Right lobe of liver (tissue), 6 donors: ENCODE data around the gene WIPF2. TPM values are rescaled to one million over a fixed set of nuclear protein-coding genes. Genes with fewer than 3 reads are reported as not detected.
"Not testable (repeated sequence)": the region's sequence is repeated elsewhere in the genome, so short reads cannot be mapped to it uniquely, and the experiment has no call there.

Source experiments
- ATAC-seq, 4 donors: fragments of 200-7000 bp; cut with Tn5 transposase; one replicate each; pipeline ENCODE4 v1.9.1; 2020; ENCODE audit warnings: mild to moderate bottlenecking in 4 of 4, moderate library complexity in 4 of 4
- DNase-seq, 3 donors: peaks; one replicate each; pipeline ENCODE4 v3.0.0-alpha.2; 2020
- H3K27ac ChIP-seq, 3 donors: fragments of 200-600 bp; one replicate each; pipeline ENCODE4 v1.8.0; 2022
- H3K27me3 ChIP-seq, 2 donors: fragments of 200-600 bp; one replicate each; pipeline ENCODE4 v1.8.0; 2022
- H3K36me3 ChIP-seq, 4 donors: fragments of 200-600 bp; sonication (generic) in 1 of 4; one replicate each; pipeline versions ENCODE4 v1.5.1 to v1.8.0; 2017 to 2022; ENCODE audit warnings: control low read depth in 1 of 4
- H3K4me1 ChIP-seq, 4 donors: fragments of 200-600 bp; sonication (generic) in 1 of 4; one replicate each; pipeline versions ENCODE4 v1.5.1 to v1.8.0; 2017 to 2022; ENCODE audit warnings: control low read depth in 1 of 4
- H3K4me3 ChIP-seq, 3 donors: fragments of 200-600 bp; one replicate each; pipeline ENCODE4 v1.8.0; 2022
- H3K9me3 ChIP-seq, 4 donors: fragments of 200-600 bp; sonication (generic) in 1 of 4; one replicate each; pipeline versions ENCODE4 v1.5.1 to v1.8.0; 2017 to 2022; ENCODE audit warnings: control low read depth in 1 of 4
- POLR2A ChIP-seq: fragments of 450-650 bp; IDR thresholded peaks from one replicate; pipeline ENCODE4 v1.6.1; 2017; ENCODE audit warnings: antibody characterized with exemption, mild to moderate bottlenecking
- WGBS: methylation state at CpG from one replicate; pipeline ENCODE4 v1.1.6; 2018; ENCODE audit warnings: low coverage, low lambda C conversion rate; ENCODE audit not compliant: insufficient coverage; ENCODE audit errors: missing lambda C conversion rate; 5-methylcytosine and 5-hydroxymethylcytosine counted together
- intact Hi-C, 2 donors: fragments of 100-400 bp; cut with DNase I; formaldehyde crosslinking; loops; one replicate each; pipeline versions ENCODE4 v1.11.2 to v1.14.1; 2022
- total RNA-seq, 6 experiments: library from RNA; depleted of rRNA in 2 of 6; stranded (reverse); fragments of >200 nt in 2 of 6; fragmentation: NEBNext Ultra II Directional in 3 of 6; extraction: Animal tissue kit (Norgen Biotek cat#: 25700) in 3 of 6; gene quantifications; one replicate each; pipeline versions ENCODE4 v1.1.0 to v1.2.4, GENCODE V29; 2016 to 2023
- TF ChIP-seq, protein P1 (sequence below), 4 donors: fragments of 200-600 bp in 3 of 4; fragments of 450-650 bp in 1 of 4; IDR thresholded peaks; one replicate each; pipeline versions ENCODE4 v1.5.1 to v1.8.0; 2016 to 2022; ENCODE audit warnings: antibody characterized with exemption in 4 of 4, mild to moderate bottlenecking in 2 of 4
- donor health status: DM: no; HTN: yes; CAD: no.
- donor health status: DM: no; HTN: no; CAD: no.
- donor health status: DM: no; HTN: no; CAD: no.
- donor health status: DM: no; HTN: yes; CAD: no.
- donor health status: DM: no; HTN: yes; CAD: no.

The WIPF2 gene
- total RNA-seq, 6 experiments from 2014 or later: 7.0 to 12.1 (median 9.0) TPM

DNA sequence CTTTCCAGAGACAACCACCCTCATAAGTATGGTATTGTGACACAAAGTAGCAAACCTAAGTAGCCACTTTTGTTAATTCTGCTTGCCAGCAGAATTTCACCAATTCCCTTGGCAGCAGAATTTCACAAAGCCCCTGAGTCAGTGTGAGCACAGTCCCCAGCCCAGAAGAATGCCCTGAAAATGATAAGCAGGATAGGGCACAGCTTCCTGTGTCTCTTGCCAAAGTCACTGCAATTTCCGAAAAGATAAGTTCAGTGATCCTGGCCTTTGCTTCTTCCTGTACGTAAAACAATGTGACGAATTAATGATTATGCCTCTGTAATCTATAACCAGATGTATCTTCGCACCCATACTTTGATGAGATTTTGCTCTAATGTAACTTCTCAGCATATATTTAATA lies 16.0 kb upstream of the WIPF2 start:
- no peaks in the 10 kb centered on the region for H3K9me3 ChIP-seq
- H3K27ac ChIP-seq: peak overlapping the region in 2 of 3 donors; percentile 11 to 16
- TF ChIP-seq, protein P1, sequence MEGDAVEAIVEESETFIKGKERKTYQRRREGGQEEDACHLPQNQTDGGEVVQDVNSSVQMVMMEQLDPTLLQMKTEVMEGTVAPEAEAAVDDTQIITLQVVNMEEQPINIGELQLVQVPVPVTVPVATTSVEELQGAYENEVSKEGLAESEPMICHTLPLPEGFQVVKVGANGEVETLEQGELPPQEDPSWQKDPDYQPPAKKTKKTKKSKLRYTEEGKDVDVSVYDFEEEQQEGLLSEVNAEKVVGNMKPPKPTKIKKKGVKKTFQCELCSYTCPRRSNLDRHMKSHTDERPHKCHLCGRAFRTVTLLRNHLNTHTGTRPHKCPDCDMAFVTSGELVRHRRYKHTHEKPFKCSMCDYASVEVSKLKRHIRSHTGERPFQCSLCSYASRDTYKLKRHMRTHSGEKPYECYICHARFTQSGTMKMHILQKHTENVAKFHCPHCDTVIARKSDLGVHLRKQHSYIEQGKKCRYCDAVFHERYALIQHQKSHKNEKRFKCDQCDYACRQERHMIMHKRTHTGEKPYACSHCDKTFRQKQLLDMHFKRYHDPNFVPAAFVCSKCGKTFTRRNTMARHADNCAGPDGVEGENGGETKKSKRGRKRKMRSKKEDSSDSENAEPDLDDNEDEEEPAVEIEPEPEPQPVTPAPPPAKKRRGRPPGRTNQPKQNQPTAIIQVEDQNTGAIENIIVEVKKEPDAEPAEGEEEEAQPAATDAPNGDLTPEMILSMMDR (IDR thresholded peaks at IDR 0.05): no peak
- TF ChIP-seq POLR2A: no peak
- WGBS: 6% methylated on average over 4 of the region's 4 CpGs
- ATAC-seq (peak; percentile 67 to 78 (median 72)), DNase-seq (no peak)
- H3K4me1 ChIP-seq: peaks cover 0 to 17% (median 7%) of the 10 kb centered on the region in 4 donors
- no peaks in the 10 kb centered on the region for H3K36me3 ChIP-seq
- intact Hi-C loops: loop anchor here in 1 of 2 donors (5.0 kb wide), 1 partner anchor 89 kb away; no protein-coding TSS in a partner anchor
- no peak overlapping the region for H3K4me3 ChIP-seq
- H3K27me3 ChIP-seq: no peaks in the 10 kb centered on the region

DNA sequence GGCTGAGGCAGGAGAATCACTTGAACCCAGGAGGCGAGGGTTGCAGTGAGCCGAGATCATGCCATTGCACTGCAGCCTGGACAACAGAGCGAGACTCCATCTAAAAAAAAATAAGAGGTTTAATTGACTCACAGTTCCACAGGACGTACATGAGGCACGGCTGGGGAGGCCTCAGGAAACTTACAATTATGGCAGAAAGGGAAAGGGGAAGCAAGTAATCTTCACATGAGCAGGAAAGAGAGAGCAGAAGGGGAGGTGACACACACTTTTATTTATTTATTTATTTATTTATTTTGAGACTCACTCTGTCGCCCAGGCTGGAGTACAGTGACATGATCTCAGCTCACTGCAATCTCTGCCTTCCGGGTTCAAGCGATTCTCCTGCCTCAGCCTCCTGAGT lies 12.9 kb upstream of the WIPF2 start:
- ATAC-seq, H3K9me3 ChIP-seq, H3K27me3 ChIP-seq, intact Hi-C loops, DNase-seq, H3K4me3 ChIP-seq, H3K27ac ChIP-seq, H3K36me3 ChIP-seq: not testable (repeated sequence)
- WGBS: 69% methylated on average over 7 of the region's 8 CpGs
- H3K4me1 ChIP-seq: peaks cover 0 to 17% (median 7%) of the 10 kb centered on the region in 4 donors

DNA sequence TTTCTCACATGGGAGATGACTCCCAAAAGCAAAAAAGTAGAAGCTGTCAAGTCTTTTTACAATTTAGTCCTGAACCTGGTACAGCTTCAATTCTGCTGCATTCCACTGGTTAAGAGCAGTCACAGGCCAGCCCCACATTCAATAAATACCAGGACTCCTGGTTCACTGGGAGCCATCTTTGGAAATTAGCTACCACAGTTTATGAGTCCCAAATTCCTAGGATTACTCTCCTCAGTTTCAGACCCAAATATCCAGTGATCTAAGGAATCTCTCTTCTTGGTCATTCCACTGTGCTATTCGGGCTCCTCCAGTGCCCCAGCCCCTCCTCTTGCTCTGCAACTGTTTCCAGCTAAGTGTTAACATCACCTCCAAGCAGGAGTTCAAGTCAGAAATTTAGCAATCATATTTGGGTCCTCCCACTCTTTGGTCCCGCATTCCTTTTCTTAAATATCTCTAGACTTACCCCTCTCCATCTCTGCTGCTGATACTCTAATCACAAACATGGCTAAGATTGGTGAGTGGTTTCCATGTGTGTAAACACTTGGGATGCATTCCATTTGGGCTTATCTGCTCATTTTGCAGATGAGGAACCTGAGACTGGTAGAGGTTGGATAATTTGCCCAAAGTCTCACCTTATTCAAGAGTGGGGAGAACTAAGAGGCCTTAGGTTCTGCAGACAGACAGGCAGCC lies 9.6 kb upstream of the WIPF2 start:
- ATAC-seq (no peak), DNase-seq (no peak)
- 80% methylated on average over 1 of the region's 2 CpGs for WGBS
- TF ChIP-seq, protein P1 (IDR thresholded peaks at IDR 0.05): no peak
- TF ChIP-seq POLR2A: no peak
- Histone ChIP-seq H3K9me3 (no peaks in the 10 kb centered on the region), H3K27ac (no peak overlapping the region), H3K27me3 (no peaks in the 10 kb centered on the region), H3K4me3 (no peak overlapping the region), H3K4me1 (no peaks in the 10 kb centered on the region), H3K36me3 (no peaks in the 10 kb centered on the region)
- intact Hi-C loops: no loop called here

DNA sequence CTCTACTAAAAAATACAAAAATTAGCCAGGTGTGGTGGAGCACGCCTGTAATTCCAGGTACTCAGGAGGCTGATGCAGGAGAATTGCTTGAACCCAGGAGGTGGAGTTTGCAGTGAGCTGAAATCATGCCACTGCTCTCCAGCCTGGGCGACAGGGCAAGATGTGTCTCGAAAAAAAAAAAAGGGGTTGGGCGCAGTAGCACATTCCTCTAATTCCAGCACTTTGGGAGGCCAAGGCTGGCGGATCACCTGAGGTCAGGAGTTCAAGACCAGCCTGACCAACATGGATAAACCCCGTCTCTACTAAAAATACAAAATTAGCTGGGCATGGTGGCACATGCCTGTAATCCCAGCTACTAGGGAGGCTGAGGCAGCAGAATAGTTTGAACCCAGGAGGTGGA lies 5.2 kb upstream of the WIPF2 start:
- intact Hi-C loops, H3K27ac ChIP-seq, H3K27me3 ChIP-seq, H3K4me1 ChIP-seq, ATAC-seq, DNase-seq, H3K36me3 ChIP-seq, H3K9me3 ChIP-seq, H3K4me3 ChIP-seq: not testable (repeated sequence)
- WGBS: 80% methylated on average over 5 of the region's 6 CpGs

DNA sequence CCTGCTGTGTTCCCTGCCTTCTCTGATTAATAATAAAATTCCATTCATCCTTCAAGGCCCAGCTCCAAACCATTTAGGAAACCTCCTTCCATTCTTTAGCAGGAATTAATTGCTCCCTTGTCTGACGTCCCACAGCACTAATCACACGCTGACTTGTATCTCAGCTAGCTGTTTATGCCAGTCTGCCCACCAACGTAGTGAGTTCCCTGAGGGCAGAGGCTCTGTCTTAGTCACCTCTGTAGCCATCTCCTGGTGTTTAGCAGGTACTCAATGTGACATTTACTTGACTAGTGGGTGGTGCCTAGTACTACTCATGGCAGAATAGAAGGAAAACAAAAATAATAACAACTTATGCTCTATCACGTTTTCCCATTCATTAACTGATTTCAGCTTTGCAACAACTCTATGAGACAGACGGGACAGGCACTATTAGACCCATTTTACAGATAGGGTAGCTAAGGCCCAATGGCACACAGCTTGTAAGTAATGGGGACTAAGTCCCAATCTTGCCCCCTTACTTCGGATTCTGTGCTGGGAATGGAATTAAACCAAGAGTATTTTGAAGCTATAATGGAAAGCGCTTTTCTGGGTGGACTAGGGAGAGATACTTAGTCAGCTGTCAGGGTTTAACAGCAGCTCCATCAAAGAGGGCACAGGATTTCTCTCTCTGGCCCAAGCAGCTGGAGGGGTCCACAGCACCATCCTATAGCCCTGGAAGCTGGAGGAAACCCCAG lies 931 bp upstream of the WIPF2 start:
- 75% methylated on average over 6 of the region's 7 CpGs for WGBS
- H3K36me3 ChIP-seq: no peaks in the 10 kb centered on the region
- no peaks in the 10 kb centered on the region for H3K9me3 ChIP-seq
- H3K27ac ChIP-seq: no peak overlapping the region
- H3K4me1 ChIP-seq: peaks cover 0 to 6% (median 2%) of the 10 kb centered on the region in 4 donors
- no peak for ATAC-seq
- no peak for DNase-seq
- intact Hi-C loops: no loop called here
- H3K27me3 ChIP-seq: no peaks in the 10 kb centered on the region
- TF ChIP-seq, protein P1 (IDR thresholded peaks at IDR 0.05): no peak
- H3K4me3 ChIP-seq: peak overlapping the region in 1 of 3 donors; percentile 79
